Progenitor cell of endocrine pancreas (in vitro differentiated cells): Measurements from ENCODE around the gene SFTA2. TPM values are rescaled to one million over a fixed set of nuclear protein-coding genes. Genes with fewer than 3 reads are reported as not detected.
A peak's percentile ranks its signal among the peaks of the same experiment; 100 is the strongest.
"Not testable (repeated sequence)": the region's sequence is repeated elsewhere in the genome, so short reads cannot be mapped to it uniquely, and the experiment has no call there.

Source experiments
- DNase-seq: peaks from one replicate; pipeline ENCODE4 v3.0.0; 2021; ENCODE audit warnings: low spot score; ENCODE audit not compliant: unreplicated experiment
- H3K27ac Mint-ChIP-seq: 2 replicates; pipeline ENCODE4 v1.8.0; 2021; ENCODE audit warnings: mild to moderate bottlenecking, moderate library complexity, mixed read lengths
- H3K27me3 Mint-ChIP-seq: 2 replicates; pipeline ENCODE4 v1.8.0; 2021; ENCODE audit warnings: mixed read lengths
- H3K36me3 Mint-ChIP-seq: 2 replicates; pipeline ENCODE4 v1.8.0; 2022; ENCODE audit warnings: mixed read lengths; ENCODE audit not compliant: insufficient read depth
- H3K4me1 Mint-ChIP-seq: 2 replicates; pipeline ENCODE4 v1.8.0; 2021; ENCODE audit warnings: low read depth, mixed read lengths
- H3K4me3 Mint-ChIP-seq: 2 replicates; pipeline ENCODE4 v1.8.0; 2021; ENCODE audit warnings: low read depth, mild to moderate bottlenecking, moderate library complexity, mixed read lengths
- H3K9me3 Mint-ChIP-seq: 2 replicates; pipeline ENCODE4 v1.8.0; 2021; ENCODE audit warnings: low read depth, mixed read lengths
- total RNA-seq: library from RNA; stranded (reverse); gene quantifications from 2 replicates; pipeline ENCODE4 v1.2.1, GENCODE V29; 2021
- TF ChIP-seq, protein P1 (sequence below): fragments of 200-600 bp; sonication (generic); IDR thresholded peaks from one replicate; pipeline ENCODE4 v1.5.0; 2021; ENCODE audit warnings: antibody characterized with exemption, mild to moderate bottlenecking; ENCODE audit not compliant: unreplicated experiment

SFTA2 gene
- total RNA-seq, 1 donor from 2014 or later, result 2.6 TPM

DNA sequence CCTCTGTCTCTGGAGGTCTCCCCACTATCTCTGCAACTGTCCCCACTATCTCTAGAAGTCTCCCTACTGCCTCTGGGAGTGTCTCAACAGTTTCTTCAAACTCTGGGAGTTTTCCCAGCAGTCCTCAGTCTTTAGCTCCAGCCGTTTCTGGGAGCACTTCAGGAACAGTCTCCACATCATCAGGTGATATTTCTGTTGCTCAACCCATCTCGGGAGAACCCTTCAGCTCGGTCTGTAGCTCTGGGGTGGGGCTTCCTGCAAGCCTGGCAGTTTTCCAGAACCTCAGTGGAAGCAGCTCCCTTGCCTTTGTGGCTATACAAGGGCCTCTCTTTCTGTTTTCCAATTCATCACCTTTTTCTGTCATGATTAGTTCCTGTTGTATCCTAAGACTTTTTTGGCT lies 3.0 kb upstream of the SFTA2 start:
- Mint-ChIP-seq H3K9me3 (no peaks in the 10 kb centered on the region), H3K27me3 (peaks cover 13% of the 10 kb centered on the region), H3K36me3 (no peaks in the 10 kb centered on the region), H3K4me1 (peaks cover 24% of the 10 kb centered on the region), H3K27ac (no peak overlapping the region), H3K4me3 (no peak overlapping the region)
- TF ChIP-seq, protein P1, sequence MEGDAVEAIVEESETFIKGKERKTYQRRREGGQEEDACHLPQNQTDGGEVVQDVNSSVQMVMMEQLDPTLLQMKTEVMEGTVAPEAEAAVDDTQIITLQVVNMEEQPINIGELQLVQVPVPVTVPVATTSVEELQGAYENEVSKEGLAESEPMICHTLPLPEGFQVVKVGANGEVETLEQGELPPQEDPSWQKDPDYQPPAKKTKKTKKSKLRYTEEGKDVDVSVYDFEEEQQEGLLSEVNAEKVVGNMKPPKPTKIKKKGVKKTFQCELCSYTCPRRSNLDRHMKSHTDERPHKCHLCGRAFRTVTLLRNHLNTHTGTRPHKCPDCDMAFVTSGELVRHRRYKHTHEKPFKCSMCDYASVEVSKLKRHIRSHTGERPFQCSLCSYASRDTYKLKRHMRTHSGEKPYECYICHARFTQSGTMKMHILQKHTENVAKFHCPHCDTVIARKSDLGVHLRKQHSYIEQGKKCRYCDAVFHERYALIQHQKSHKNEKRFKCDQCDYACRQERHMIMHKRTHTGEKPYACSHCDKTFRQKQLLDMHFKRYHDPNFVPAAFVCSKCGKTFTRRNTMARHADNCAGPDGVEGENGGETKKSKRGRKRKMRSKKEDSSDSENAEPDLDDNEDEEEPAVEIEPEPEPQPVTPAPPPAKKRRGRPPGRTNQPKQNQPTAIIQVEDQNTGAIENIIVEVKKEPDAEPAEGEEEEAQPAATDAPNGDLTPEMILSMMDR, result no peak
- no peak for DNase-seq

DNA sequence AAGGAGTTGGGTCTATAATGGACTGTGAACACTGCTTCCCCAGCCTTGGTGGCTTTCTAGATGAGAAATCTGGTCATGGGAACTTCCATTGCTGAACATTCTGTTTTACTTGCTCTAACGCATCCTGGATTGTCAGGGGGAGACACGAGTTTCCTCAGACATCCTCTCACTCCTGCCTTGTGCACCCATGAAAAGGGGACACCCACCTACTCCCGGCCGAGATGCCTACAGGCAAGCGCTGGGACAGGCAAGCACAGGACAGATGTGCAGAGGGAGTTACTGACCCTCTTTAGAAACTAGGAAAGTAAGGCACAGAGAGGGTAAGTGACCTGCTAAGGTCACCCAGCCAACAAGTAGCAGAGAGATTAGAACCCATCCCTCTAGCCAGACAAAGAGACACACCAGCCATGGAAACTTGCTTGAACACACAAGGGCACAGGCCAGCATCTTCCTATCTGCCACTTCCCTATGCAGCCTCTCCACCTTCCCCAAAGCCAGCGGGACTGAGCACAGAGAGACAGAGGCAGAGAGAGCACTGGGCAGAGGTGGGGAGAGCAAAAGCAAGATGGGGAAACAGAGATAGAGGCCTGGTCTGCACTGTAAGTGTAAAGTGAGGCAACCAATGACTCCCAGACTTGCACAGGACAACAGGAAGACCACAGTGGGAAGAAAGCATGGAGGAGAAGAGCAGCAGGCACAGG lies 845 bp upstream of the SFTA2 start:
- Mint-ChIP-seq H3K27ac (peak overlapping the region; percentile 89), H3K4me1 (peaks cover 20% of the 10 kb centered on the region), H3K9me3 (peaks cover 8% of the 10 kb centered on the region), H3K36me3 (peaks cover 12% of the 10 kb centered on the region), H3K4me3 (no peak overlapping the region), H3K27me3 (peaks cover 10% of the 10 kb centered on the region)
- TF ChIP-seq, protein P1, result no peak
- DNase-seq, result no peak

DNA sequence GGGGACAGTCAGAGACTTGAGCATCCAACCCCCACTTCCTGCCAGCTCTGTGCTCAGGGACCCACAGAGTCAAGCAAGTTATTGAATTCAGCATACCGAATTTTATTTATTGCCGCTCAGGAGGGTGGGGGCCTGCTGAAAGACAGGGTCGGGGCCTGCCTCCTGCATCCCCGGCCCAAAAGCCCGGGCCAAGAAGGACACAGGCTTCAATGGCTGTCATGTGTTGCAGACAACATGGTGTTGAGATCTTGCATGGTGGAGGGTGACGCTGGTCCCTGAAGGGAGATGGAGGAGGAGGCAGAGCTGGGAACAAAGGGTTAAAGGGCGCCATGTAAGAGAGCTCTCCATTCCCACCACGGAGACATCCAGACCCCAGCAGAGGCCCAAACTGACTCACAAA lies 698 bp downstream of the SFTA2 start:
- Mint-ChIP-seq H3K27ac (no peak overlapping the region), H3K9me3 (peaks cover 8% of the 10 kb centered on the region), H3K27me3 (peaks cover 6% of the 10 kb centered on the region), H3K4me3 (no peak overlapping the region), H3K4me1 (peaks cover 20% of the 10 kb centered on the region), H3K36me3 (peaks cover 20% of the 10 kb centered on the region)
- TF ChIP-seq, protein P1, result no peak
- DNase-seq, result no peak

DNA sequence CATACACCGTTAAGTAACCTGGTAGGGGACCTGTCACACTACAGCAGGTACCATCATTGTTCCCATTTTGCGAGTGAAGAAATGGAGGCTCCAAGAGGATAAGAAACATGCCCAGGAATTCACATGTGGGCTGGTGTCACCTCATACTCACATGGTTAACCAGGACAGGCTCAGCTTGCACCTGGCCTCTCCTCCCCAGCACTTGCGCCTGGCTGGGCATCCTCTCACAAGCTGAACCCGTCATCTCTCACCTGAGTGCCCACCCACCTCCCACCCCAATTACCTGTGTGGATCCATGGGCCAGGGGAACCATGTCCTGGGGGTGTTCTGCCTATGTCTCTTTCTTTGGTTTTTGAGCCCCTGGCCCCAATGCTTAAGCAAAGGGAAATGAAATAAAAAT lies 1.5 kb downstream of the SFTA2 start:
- Mint-ChIP-seq H3K4me3 (no peak overlapping the region), H3K36me3 (peaks cover 20% of the 10 kb centered on the region), H3K27me3 (peaks cover 6% of the 10 kb centered on the region), H3K27ac (peak overlapping the region; percentile 77), H3K4me1 (peaks cover 20% of the 10 kb centered on the region), H3K9me3 (peaks cover 8% of the 10 kb centered on the region)
- TF ChIP-seq, protein P1, result no peak
- DNase-seq, result no peak

DNA sequence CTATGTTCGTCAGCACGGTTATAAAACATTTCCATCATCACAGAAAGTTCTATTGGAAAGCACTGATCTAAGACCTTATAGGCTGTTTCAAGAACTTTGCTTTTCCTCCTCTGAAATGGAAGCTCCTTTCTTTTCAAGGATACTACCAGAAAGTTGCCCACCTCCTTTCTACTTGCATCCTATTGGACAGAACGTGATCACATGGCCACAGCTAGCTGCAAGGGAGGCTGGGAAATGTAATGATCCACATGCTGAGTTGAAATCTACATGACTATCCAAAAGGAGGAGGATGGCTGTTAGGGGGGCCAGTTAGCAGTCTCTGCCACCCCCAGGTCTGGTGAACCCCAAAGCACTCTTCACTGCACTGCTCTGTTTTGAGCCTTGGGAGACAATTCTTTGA lies 3.3 kb downstream of the SFTA2 start:
- Mint-ChIP-seq H3K36me3 (peaks cover 20% of the 10 kb centered on the region), H3K27ac (no peak overlapping the region), H3K27me3 (peaks cover 2% of the 10 kb centered on the region), H3K4me3 (no peak overlapping the region), H3K9me3 (peaks cover 8% of the 10 kb centered on the region), H3K4me1 (peaks cover 18% of the 10 kb centered on the region)
- TF ChIP-seq, protein P1, result no peak
- DNase-seq, result no peak

DNA sequence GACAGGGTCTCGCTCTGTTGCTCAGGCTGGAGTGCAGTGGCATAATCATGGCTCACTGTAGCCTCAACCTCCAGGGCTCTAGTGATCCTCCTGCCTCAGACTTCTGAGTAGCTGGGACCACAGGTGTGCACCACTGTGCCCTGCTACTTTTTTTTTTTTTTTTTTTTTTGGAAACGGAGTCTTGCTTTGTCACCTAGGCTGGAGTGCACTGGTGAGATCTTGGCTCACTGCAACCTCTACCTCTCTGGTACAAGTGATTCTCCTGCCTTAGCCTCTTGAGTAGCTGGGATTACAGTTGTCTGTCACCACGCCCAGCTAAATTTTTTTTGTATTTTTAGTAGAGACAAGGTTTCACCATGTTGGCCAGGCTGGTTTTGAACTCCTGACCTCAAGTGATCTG lies 4.9 kb downstream of the SFTA2 start:
- peaks cover 20% of the 10 kb centered on the region for H3K36me3 Mint-ChIP-seq
- H3K27me3 Mint-ChIP-seq, H3K27ac Mint-ChIP-seq, DNase-seq, H3K4me3 Mint-ChIP-seq, H3K4me1 Mint-ChIP-seq, H3K9me3 Mint-ChIP-seq: not testable (repeated sequence)
